Endothelial cell of hepatic sinusoid (primary cell): ENCODE data around the gene TARS3.
"Not testable (repeated sequence)": the region's sequence is repeated elsewhere in the genome, so short reads cannot be mapped to it uniquely, and the experiment has no call there.

Source experiments
- in situ Hi-C: cut with HindIII; loops from 2 replicates; pipeline ENCODE4 v1.10.0; 2017; ENCODE audit warnings: low sequenced_read_pairs

TARS3 gene

DNA sequence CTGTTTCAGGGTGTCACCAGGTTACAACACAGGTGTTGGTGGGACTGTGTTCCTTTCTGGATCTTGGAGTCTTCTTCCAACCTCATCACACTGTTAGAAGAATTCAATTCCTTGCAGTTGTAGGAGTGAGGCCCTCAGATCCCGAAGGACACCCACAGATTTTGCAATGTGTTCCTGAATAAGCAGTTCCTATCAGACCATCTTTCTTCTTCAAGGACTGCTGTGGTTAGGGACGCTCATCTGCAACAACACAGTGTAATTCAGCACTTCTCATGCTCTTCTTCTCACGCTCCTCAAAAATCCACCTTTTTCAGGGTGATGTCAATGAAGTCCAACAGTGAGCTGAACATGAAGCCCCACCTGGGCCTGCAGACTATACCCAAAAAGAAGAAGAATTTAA is 90.9 kb downstream of the TARS3 start:
- in situ Hi-C loops: no loop called here

DNA sequence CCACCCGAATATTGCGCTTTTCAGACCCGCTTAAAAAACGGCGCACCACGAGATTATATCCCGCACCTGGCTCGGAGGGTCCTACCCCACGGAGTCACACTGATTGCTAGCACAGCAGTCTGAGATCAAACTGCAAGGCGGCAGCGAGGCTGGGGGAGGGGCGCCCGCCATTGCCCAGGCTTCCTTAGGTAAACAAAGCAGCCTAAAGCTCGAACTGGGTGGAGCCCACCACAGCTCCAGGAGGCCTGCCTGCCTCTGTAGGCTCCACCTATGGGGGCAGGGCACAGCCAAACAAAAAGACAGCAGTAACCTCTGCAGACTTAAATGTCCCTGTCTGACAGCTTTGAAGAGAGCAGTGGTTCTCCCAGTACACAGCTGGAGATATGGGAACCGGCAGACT is 97.5 kb downstream of the TARS3 start:
- in situ Hi-C loops: not testable (repeated sequence)

DNA sequence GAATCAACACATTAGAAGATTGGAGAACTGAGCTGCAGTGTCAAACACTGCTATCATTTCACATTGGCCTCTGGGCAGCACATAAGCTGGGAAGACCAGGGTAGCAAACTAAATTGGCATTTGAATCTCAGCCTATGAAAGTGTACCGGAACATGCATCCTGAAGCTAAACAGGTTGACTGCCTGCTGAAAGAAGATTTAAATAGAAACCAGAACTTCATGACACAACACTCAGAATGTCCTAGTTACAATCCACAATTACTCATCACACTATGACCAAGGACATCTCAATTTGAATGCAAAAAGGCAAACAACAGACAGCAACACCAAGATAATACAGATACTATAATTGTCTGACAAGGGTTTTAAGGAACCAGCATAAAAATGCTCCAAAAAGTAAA is 98.3 kb downstream of the TARS3 start:
- in situ Hi-C loops: no loop called here

DNA sequence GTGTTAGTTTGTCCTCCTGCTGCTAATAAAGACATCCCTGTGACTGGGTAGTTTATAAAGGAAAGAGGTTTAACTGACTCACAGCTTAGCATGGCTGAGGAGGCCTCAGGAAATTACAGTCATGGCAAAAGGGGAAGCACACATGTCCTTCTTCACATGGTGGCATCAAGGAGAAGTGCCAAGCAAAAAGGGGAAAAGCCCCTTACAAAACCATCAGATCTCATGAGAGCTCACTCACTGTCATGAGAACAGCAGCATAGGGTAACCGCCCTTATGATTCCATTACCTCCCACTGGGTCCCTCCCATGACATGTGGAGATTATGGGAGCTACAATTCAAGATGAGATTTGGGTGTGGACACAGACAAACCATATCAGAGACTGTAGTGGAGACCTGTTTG is 99.1 kb downstream of the TARS3 start:
- in situ Hi-C loops: no loop called here

DNA sequence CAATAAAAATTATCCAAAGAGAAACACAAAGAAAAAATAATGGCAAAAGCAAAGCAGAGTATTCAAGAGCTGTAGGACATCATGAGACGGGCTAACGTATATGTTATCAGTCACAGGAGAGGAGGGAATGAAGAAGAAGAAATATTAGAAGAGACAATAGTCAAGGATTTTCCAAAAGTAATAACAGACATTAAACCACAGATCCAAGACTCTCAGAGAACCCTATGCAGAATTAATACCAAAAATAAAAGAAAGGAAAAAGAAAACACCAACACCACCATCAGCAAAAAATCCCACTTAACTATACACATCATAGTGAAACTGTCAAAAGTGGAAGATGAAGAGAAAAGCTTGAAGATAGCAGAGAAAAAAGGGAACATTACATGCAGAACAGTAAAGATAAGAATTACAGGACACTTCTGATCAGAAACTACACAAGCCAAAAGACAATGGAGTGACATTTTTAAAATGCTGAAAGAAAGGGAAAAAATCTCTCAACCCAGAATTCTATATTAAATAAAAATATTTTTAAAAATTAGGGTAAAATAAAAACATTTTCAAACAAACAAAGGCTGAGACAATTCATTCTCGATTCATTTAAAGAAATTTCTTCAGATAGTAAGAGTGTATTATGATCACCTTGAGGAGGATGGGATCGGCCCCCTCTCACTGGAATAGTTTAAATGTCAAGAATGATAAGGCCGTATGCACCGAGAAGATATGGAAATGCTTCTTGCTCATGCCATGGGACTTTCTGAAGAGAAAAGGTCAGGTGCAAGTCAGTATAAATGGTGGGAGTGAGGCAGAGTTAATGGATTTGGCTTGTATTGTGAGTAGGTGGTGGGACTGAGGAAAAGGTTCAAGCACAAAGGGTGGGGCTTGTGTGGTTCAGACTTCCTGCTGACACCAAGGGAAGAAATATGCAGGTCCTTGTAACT is 100.6 kb downstream of the TARS3 start:
- in situ Hi-C loops: no loop called here

DNA sequence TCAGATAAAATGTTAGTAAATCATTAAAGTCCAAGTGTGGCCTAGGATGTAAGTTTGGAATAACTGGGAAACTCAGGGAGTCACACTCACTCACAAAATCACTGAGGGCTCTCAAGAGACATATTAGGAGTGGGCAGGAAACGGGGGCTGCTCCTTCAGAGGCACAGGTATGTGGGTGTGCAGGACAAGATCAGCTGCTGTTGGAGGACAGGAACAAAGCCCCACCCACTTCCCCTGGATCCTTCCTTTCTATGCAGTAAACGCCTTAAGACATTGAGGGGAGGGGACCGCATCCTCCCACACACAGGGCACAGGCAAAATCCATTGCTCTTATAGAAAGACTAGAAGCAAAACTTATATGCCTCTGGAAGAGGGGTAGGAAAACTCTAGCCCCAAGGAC is 102.3 kb downstream of the TARS3 start:
- in situ Hi-C loops: no loop called here

DNA sequence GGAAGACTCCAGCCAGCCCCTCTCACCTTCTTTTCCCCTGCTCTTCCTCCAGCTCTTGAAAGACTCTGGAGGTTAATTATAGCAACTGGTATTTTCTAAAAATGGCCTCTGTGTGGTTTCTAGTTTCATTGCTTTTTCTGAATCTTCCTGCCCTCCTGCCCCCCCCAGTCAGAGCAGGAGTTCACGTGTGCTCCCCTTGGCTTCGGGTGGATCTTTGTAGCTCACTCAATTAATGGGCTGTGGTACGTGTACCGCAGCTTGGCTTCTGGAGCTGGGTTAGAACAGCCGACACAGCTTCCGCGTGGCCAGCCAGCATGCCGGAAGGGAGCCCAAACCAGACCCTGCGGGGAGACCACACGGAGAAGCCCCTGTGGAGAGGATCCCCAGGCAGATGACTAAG is 103.6 kb downstream of the TARS3 start:
- in situ Hi-C loops: no loop called here

GRCh38 chr15:101619615-101619865 is 104.7 kb downstream of the TARS3 start:
- in situ Hi-C loops: no loop called here

- in situ Hi-C loops: no loop called here
Observed at GRCh38 chr15:101618851-101619614, 105.2 kb downstream of the TARS3 start.

DNA sequence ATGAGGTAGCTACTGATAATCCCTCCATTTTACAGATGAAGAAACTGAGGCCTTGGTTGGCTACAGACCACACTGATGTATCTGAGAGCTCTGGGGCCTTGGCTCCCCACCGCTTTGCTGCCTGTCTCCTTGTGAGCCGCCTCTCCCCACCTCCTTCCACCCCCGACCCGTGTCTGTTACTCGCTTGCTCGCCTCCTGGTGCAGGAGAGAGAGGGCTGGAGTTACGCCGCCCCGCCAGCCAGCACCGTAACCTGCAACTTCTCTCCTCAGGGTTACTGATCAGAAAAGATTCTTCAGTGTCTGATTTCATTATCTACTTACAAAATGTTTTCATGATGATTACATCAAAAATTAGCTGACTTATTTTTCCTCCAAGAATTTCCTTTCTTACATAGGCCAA is 106.2 kb downstream of the TARS3 start:
- in situ Hi-C loops: no loop called here

GRCh38 chr15:101617390-101617965 is 106.8 kb downstream of the TARS3 start:
- in situ Hi-C loops: no loop called here

DNA sequence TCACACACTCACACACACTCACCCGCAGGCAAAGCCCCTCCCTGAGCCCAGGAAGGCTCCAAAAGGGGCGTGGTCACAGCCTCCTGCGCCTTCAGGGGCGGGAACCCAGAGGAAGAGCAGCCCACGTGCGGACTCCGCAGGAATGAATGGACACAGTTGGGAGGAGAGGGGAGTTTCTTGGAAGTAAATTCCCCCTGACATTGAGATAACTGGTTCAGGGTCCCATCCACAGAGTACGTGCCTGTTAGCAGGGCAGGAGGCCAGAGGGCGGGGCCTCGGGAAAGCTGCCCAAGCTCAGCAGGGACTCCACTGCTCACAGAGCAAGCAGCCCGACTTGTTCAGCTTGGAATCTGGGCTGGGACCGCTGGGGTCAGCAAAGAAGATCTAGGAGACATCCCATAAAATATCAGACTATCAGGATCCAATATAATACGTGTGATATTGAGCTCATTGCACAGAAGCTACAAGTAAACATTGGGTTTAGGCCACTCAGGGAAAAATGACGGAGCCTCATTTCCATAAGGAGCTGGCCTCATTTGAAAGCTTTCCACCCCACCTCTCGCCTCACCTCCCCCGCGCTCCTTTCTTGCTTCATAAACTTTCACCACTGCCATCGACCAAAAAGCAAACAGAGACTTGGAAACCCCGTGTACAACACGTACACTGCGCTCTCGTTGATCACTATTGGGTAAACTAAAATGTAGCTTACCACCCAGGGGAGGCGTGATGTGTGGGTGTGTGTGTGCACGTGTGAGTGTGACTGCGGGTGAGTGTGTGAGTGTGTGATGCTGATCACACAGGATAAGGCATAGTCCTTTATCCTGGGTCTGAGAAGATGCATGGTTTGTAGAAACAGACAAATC is 108.1 kb downstream of the TARS3 start:
- in situ Hi-C loops: no loop called here

- in situ Hi-C loops: no loop called here
Observed at GRCh38 chr15:101615414-101615985, 108.8 kb downstream of the TARS3 start.

- in situ Hi-C loops: no loop called here
Observed at GRCh38 chr15:101614761-101615160, 109.5 kb downstream of the TARS3 start.

- in situ Hi-C loops: no loop called here
Observed at GRCh38 chr15:101614001-101614585, 110.2 kb downstream of the TARS3 start.

DNA sequence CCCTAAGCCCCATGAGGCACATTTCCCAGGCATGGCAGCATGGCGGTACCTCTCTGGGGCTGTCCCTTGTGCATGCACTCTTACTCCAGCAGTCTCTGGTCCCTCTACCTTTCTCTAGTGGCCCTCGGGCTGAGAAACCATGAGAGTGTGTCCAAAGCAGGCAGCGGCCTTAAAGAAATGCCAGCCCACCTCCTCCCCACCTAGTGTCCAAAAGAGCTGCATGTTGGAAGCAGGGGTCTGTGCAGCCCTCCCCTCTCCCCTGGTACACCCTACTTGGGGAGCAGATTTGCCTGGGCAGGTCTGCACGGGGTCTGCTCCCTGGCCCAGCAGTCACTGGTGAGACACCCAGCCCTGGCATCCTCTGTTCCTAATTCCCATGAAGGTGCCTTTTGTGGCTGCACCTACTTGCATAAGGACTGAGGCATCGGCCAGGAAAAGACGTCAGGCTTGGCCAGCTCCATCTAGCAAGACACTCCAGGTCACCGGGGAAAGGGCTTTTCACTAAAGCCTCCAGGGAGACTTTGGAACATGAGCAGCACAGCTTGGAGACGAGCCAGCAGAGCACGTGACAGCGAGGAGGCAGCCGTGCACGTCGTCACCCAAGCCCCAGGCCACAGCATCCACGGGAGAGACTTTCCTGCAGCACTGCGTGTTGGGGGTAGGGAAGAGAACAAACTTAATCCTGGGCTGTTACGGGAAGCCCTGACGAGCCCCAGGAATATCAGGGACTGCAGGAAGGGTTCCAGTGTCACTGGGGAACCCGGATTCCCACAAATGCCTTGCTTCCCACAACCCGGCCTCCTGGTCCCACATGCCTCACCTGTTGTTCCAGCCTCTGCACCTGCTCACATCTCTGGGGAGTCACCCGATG is 110.9 kb downstream of the TARS3 start:
- in situ Hi-C loops: no loop called here

DNA sequence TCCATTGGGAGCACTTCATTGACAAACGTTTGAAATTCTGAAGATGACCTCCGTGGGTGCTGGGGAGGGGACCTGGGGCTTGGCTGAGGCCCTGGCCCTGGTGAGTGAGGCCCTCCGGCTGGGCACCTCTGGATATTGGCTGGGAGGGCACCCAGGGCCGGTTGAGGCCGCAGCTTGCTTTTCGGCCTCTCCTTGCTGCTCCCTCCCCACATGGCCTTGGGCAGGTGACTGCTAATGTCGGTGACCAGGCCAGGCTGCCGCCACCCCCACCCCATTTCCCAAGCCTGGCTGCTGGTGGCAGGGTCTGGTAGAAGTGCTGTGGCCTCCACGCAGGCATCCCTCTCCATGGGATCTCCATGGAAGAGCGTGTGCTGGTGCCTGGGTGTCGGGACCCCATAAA is 111.6 kb downstream of the TARS3 start:
- in situ Hi-C loops: no loop called here

- in situ Hi-C loops: no loop called here
Observed at GRCh38 chr15:101611580-101612299, 112.5 kb downstream of the TARS3 start.

DNA sequence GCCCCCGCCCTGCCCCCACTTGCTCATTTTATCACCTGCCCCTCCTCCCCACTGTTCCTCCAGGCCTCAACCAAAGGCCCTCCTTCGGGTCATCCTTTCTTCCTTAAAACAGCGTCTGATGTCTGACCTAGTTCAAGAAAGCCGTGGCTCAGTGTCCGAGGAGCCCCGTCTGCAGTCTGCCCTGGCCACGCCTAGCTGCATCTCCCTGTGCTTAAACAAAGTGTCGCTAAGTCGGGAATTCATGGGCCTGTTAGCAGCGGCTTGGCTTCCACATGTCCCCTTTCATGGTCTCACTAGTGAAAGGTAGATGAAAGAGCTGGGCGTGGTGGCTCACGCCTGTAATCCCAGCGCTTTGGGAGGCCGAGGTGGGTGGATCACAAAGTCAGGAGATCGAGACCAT is 113.3 kb downstream of the TARS3 start:
- in situ Hi-C loops: no loop called here
